Activated T-cell treated with anti-CD3 and anti-CD28 coated beads, Interleukin-2, amount 50 U/mL, for 1 hour (primary cell): Measurements from ENCODE around the gene LITAFD.
A peak's percentile ranks its signal among the peaks of the same experiment; 100 is the strongest.
"Not testable (repeated sequence)": the region's sequence is repeated elsewhere in the genome, so short reads cannot be mapped to it uniquely, and the experiment has no call there.

Experiments used
- DNase-seq: peaks from one replicate; pipeline ENCODE4 v3.0.0-alpha.2; 2020

LITAFD gene

DNA sequence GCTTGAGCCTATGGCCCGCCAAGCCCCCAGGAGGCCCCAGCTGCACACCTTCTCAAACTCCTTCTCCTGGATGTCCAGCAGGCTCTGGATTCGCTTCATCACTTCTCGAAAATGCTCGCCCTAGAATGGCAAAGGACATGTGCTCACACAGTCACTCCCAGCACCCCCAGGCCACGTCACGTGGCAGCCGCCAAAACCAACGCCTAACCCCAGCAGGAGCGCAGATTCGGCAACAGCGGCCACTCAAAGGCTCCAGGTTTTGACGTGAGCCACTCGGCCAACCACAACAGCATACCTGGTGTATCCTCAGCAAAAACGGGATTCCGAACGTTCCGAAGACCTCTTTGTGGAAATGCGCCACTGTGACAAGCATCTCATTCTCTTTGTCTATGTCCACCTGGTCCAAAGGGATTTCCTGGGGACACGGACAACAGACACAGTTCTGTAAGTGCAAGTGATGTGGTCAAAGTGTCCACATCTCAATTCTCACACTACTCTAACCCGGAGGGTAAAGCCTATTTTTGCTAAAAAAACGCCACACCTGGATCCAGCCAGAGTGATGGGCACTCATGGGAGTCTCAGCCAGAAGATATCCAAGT is 12.7 kb downstream of the LITAFD start:
- no peak for DNase-seq

DNA sequence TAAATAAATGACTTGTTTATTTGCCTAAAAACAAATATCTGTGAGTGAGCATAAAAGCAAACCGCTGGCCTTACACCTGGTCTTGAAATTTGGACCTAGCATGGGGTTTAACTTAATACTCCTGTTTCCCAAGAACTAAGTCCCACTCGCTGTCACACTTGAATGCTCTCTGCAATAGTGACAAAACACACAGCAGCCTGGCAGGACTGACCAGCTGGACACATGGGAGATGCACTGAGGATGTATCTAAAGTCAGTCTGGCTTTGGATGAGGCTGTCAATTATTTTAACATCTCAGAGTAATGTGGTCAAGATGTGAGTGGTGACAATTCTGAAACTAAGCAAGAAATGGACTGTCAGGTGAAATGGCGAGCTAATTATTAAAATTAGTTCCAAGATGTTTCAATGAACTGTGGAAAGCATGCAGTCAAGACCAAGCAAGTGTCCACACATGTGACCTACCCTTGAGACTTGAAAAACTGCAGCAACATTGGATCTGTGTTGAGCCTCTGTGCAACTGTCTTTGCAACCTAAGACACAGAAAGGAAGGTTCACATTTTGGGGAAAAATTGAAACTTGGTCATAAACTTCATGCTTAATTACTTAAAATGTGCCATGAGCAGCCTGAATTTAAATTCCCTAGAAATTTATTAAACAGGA is 16.6 kb downstream of the LITAFD start:
- DNase-seq = peak; percentile 3

DNA sequence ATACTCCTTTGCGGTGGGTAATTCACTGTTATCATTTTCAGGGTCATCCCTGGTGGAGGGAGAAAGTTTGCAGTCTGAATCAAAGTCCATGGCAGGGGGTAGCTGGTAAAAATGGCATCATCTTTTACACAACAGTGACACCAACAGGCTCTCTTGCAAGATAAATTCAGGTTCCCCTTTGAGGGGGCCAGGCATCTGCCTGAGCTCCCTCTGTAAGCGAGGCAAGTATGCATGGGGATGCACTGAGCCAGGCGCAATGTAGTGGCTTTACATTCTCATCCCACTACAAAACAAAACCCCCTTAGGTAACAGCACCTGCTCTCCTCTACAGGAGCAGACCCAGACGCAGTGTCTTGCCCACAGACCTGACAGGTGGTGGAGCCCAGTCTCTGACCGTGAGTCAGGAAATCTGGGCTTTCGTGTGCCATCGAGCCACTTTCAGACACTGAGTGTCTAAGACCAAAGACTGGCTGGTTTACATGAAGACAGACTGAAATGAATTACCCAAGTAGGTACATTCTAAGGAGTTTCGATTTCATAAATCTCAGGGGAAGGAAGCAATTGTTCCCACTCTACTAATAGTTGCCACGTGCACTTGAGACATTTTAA is 17.7 kb downstream of the LITAFD start:
- peak; percentile 15 for DNase-seq

DNA sequence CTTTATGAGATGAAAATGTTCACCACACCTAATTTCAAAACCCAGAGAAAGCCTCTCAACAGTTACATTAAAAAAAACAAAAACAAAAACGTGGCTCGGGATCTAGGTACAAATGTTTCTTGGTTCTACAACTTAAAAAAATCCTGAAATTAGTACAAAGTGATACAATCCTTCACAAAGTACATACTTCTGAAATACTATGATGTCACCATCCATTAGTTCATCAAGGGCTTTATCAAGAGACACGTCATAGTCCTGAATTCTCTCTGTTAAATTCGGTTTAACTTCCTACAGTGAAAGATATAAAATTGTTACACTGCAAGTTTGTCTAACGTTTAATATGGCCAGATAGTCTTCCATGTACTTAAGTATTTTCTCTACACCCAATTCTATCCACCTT is 18.2 kb downstream of the LITAFD start:
- no peak for DNase-seq

DNA sequence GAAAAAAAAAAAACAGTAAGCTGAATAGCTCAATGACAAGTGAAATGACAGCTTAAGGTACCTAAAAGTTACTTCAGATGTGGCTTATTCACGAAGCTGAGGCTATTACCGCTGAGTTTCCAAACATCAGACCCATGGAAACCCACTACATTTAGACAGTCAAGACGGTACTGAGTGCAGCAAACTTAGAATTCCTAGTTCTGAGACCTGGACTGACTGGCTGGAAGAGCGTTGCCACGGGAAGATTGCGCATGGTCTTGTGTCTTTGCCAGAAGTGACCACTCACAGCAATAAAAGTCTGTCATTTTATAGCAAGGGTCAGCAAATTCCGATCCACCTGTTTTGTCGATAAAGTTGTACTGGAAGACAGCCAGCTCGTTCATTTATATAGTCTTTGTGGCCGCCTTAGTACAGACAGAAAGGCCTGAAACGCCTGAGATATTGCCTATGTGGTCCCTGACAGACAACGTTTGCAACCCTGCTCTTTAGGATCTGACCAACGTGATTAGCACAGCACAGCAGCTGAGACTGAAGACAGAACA is 19.2 kb downstream of the LITAFD start:
- DNase-seq = peak; percentile 7

DNA sequence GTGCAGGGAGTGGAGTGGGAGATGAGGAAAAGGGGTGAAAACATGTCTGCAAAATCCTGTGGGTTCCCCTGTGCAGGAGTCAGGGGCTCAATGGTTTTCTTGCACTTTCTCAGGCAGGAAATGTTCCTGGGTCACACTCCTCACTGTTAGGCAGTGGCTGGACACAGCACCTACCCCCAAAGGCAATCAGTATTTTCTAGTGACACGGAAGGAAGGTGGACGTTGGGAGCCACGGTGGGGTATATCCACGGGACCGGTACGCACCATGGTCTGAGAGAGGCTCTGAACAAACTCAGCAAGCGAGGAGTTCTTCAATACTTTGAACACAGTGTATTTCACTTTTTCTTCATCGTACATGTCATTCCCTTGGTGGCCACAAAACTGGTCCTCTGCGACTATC is 20.9 kb downstream of the LITAFD start:
- no peak for DNase-seq

DNA sequence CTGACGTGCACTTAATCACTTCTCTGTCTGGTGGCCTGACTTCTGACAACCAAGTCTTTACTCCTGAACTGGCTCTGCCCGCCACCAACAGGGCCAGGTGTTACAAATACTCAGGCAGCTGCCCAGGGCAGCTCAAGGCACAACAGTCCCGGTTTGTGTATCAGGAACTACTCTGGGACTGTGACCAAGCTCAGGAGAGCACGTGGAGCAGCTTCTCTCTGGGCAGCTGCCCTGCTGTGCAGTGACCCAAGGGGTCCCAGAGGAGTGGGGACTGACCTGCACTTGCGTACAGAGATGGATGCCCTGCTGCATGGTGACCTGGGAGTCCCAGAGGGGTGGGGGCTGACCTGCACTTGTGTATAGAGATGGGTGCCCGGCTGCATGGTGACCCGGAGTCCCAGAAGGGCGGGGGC is 21.9 kb downstream of the LITAFD start:
- no peak for DNase-seq

DNA sequence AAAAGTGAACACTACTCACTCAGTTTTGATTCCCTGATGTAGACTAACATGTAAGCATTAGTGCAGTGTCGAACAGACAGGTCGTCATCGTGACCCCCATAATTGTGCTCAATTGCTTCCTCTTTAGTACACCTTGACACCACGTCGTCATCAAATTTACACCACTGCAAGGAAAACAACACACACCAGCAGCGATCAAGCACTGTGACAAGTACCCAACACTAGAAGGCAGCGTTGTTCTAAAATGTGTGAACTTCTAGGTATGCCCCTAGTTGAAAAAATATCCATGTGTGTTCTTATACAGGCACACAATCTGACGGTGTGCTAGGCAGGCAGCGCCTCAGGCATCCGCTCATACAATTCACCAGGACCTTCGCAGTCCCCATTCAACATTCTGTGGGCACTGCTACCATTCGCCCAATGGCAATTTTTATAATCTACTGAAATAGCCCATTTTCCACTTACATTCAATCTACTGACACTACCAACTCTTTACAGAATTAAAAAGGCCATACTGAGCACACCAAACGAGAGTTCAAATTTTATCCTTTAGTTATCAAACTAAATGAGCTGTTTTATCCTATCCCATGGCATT is 23.1 kb downstream of the LITAFD start:
- no peak for DNase-seq

DNA sequence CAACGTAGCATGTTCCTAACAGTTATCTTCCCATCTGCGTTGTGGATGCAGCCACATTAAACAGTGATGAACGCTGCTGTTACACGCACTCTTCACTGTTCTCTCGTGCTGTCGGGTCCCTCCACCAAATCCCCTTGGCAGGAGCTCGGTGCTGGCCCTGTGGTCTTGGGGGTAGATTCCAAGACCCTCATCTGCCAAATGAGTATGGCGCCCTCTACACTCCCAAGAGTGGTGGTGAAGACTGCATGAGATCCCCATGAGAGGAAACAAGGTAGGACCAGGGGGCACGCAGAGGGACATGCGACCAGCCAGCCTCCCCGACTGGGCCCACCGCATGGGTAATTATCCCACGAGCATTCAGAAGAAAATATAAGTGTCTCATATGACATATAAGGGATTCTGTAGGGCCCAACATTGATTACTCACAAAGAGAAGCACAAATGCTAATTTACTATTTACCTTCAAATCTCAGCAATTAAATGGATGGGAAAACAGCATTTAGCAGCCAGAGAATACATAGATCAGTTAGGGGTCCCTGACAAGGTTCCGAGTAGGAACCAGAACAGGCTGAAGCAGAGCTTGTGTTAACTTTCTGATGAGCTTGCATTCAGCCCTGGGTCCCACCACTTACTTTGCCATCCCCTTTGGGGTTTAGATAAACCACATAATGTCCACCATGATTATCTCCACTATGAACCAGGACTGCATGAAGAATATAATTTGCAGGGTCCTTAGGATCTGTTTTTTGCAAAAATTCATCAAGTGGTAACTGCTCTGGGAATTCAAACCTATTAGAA is 23.8 kb downstream of the LITAFD start:
- DNase-seq = no peak

DNA sequence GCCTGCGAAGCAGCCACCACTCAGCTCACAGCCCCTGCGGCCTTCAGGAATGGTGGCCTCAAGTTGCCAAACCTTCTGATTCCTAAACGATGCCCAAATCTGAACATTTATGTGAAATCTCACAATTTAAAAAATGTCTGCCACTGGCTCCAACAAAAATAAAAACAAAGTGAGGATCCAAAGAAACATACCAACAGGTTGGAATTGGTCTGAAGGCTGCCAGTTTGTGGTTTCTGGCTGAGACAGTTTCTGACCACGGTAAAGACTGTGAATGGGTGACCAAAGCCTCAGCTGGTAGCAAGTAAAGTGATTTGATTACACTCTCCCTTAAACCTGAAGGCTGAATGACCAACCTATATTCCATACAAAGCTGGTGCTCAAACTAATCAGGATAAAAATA is 24.9 kb downstream of the LITAFD start:
- no peak for DNase-seq

DNA sequence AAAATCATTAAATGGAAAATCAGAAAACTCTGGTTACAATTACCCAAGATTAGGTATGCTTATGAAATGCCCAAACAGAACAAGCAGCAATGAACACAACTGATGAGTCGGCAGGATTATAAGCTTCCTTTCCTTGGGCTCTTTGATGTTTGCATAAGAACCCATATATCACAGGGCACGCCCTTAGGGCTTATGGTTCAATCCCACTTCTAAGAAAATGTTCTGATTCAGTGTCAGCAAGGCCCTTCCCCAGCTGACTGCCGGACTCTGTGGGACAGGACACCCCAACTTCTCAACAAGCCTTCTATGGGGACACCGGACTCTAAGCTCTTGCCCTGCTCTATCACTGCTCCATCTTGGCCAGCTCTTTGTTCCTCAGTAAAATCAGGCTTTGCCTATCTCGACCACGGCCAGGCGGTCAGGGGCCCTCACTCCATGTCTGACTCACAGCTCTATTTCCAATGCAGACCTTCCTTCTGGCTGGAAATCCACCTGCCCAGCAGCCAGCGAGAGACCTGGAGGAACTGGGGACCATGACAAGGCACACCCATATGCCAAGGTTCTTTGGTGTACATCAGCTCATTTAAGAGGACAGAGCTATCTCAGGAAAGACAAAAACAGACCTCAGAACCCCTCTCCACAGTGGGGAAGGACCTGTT is 26.8 kb downstream of the LITAFD start:
- no peak for DNase-seq

DNA sequence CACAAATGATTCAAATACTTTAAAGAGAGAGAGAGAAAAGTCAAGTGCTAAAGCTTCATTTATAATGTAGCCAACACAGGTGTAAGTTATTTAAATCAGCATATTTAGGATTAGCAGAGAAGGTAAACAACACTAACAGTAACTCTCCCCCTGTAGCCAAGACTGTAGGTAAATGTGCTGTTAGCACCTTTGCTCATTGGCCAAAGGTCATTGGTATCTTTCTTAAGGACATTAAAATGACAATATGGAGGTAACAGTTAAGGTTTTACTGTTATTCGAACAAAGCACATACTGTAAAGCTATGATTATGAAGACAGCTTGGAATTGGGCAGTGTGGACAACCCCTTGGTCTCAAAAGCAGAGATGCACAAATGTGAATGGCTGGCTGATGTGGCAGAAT is 28.7 kb downstream of the LITAFD start:
- no peak for DNase-seq

DNA sequence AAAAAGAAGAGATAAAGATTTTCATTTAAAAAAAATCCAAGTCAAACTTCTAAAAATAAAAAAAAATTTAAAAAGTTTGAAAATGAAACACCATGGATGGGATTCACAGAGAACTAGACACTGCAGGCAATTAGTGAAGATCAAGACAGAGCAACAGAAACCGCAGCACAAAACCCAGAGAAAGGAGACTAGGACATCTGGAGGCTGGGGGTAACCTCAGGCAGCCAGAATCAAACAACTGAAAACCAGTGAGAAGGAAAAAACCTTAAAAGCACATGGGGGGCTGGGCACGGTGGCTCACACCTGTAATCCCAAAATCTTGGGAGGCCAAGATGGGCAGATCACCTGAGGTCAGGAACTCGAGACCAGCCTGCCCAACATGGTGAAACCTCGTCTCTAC is 30.6 kb downstream of the LITAFD start:
- DNase-seq = no peak

DNA sequence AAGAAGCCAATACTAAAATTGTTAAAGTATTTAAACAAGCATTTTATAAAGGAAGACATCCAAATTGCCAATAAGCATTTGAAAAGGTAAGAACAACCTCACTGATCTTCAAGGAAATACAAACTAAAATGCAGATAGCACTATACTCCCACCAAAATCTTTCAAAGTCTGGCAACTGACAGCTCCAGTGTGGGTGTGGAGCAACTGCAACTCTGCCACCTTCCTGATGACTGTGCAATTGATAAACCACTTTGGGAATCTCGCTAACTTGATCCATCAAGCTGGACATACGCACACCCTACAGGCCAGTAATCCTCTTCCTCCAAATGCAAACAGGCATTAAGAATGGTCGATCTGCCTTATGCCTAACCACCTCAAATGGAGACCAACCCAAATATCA is 31.9 kb downstream of the LITAFD start:
- DNase-seq = no peak

DNA sequence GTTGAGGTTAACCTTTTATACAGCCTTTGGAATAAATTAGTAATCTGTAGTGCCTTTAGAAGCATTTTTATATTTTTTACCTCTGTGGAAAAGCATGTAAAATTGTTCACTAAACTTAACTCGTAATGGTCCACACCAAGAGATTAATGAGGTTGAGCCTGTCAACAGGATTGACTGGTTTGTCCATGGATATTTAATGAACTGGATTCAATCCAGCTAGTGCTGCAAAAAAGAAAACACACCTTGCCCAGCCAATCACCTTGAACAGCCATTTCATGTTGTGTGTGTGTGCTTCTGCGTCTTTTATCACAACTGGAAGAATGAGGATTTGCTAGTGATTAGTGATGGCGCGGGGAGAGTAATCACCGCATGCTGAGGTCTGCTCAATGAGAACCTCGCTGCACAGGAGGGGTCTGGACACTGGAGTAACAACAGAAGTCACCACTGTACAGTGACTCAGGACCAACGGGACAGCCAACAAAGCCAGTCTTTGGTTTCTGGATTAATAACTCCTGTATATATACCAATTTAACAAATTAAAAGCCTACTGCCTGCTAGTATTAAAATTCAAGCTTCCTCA is 33.7 kb downstream of the LITAFD start:
- DNase-seq = no peak

DNA sequence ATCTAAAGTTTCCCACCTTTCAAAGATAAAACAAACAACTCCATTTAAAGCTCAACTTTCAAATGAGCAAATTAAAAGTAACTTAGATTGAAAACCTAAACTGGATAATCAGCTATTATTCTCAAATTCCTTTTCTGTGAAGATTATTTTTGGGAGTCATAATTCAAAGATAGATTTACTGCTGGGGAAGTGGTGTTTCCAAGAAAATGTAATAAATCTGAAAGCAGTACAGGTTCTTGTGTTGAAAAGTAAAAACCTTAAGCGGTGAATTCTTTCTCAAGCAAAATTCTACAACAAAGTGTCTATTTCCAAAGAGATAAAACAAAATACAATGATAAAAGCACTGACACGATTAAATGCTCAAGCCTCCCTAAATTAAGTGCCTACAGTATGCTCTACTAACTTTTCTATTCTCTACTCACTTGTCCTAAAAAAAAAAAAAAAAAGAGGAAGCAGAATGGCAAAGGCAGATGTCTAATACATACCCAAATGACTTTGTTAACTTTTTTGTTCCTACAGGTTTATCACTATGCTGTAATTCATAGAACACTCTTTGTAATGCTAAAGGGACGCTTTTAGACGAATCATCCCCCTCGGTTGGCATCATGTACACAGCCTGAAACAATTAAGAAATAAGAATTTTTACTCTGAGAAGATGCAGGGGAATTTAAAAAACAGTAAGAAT is 34.5 kb downstream of the LITAFD start:
- no peak for DNase-seq

DNA sequence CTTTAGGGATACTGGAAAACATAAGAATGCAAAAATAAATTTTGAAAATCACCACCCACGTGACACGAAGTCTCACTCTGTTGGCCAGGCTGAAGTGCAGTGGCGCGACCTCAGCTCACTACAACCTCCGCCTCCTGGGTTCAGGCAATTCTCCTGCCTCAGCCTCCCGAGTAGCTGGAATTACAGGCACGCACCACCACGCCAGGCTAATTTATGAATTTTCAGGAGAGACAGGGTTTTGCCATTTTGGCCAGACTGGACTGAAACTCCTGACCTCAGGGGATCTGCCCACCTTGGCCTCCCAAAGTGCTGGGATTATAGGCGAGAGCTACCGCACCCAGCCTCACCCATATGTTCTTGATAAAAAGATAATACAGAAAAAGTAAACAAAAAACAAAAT is 35.2 kb downstream of the LITAFD start:
- not testable (repeated sequence) for DNase-seq

DNA sequence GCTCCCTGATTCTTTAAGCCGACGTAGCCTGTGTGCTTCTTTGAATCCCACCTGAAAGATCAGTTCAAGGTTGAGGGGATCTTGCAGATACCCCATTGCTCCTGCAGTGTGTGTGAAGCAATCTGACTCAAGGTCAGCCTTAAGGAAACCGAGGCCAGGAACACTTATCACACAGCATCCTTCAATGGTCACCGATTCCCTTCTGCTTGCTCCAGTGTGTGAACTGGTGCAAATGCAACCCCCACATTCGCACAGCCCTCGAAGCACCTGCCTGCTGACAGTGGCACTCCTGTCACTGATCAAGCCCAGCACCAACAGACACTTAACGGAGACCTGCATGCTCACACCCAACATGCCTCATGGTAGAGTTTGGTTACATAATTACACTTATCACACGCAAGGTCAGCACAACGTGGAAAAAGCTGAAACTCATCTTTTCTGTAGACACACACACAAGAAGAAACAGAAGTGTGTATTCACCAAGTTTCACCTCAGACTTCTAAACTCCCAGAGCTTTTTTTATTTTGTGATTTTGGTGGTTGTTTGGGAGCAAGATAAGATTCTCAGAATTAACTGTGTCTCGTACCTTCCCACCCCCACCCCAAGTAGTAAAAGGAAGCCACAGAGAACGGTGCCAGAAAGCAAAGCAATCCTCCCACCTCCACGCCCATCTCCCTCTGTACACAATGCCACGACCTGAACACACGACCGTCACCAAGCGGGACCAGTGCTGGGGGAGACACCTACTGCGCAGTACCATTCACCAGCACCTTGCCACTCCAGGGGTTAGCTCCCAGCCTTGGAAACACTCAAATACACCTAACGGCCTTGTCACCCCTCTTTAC is 37.2 kb downstream of the LITAFD start:
- DNase-seq = no peak

DNA sequence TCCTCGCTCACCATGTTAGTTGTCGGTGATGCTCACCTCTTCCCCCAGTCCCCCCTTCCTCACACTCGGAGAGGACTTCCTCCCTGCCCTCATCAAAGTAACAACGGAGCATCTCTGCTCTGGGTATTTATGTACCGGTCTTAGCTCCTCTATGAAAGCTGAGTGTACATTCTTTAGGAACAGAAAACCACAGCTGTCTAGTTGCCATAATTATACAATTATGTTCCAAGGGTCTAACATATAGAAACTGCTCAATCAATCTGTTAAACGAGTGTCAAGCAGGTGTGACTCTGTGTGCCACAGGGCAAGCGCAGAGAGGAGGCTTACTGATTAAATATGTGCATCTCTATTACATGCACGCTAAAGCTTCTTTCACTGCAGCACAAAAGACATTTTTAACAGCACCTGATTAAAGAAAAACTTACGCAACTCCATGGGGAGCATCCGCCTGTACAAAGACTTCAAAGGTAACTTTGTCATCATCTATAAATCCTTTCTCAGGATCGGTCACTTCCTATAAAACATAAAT is 37.8 kb downstream of the LITAFD start:
- no peak for DNase-seq

DNA sequence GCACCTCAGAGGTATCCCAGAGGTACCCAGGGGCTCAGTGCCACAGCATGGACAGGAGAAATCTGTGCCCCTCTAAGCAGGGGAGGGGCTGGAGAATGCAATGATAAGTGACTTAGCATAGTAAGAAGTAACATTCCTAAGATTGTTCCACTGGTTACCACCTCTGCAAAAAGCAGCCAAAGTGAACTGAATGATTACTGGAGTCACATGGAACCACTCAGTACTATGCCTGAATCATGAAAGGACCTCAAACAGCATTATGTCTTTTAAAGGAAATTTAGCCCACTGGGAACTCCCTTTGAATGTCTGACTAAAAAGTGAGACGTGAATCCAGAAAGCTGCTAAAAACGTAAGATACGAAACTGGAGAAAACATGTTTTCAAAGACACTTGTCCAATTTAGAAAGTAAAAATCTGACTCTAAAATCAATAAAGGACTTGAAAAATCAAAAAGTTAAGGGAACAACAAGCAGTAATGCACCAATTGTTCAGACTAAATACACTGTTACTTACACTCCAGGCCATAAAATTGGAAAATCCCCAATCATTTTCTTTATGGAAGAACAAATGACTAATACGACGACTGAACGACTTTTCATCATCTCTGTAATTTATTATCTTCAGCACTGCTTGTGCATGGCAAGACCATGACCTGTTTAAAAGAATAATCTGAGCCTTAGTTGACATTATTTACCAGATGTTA is 38.6 kb downstream of the LITAFD start:
- no peak for DNase-seq
